ENCODE data around the gene ERMARD.

- no peak for TF ChIP-seq CTCF (IDR thresholded peaks at IDR 0.05)
- TF ChIP-seq POLR2AphosphoS5 (IDR thresholded peaks at IDR 0.05): peak in 1 of 3 donors; percentile 26
Observed at GRCh38 chr6:169723200-169723909, 28.1 kb upstream of the ERMARD start.
